ENCODE data around the gene C2orf72.
"Not testable (repeated sequence)": the region's sequence is repeated elsewhere in the genome, so short reads cannot be mapped to it uniquely, and the experiment has no call there.

The C2orf72 gene

GRCh38 chr2:231015926-231016325 is 21.4 kb upstream of the C2orf72 start:
- no peak for DNase-seq

DNA sequence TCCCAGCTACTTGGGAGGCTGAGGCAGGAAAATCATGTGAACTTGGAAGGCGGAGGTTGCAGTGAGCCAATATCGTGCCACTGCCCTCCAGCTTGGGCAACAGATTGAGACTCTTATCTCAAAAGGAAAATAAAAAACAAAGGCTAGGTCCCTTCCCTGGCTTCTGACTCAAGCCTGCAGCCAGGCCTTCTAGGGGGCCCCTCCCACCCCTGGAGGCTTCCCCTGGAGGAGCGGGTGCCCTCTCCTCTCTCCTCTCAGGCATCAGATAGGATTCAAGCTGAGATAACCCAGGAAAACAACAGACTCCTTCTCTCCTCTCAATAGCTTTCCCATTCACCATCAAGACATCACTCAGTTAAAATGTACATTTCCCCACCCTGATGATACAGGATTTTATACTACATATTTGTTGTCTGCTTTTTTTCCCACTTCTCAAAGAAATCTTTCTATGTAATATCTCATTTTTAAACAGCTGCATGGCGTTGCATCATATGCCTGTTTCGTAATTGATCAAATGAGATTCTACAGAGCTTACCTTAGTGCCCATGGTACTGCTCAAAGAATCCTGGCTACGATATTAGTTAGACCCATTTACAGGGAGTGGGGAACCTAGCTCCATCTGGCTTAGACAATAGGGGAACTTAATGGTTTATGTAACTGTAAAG is 20.6 kb upstream of the C2orf72 start:
- no peak for DNase-seq

DNA sequence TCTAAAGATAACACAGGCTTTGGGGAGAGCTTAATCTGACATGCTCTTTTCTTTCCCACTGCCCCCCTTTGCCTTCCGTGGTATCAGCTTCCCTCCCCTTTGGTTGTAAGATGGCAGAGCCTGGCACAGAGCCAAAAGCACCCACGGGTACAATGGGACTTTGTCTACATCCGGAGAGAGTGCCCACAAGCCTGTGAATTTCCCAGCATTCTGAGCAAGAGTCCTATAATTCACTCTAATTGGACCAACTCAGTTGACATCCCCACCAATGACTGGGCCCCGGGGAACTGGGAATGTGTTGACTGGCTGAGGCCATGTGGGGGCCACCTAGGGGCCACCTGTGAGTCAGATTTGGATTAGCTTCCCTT is 20.1 kb upstream of the C2orf72 start:
- no peak for DNase-seq

DNA sequence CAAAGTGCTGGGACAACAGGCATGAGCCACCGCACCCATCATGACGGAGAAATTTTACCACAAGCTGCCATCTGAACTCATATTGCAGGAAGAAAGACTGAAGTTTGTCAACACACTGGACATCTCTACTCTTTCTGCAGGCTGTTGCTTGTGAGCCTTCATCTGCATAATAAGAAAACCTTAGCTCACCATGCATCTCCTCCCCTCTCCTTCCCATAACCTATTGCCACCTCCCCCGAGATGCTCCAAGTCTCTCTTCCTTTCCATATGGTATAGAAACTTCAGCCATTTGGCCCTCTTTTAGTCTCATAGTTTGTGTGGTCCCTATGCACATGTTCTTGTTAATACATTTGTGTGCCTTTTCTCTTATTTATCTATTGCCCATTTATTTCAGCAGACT is 19.1 kb upstream of the C2orf72 start:
- DNase-seq: no peak

DNA sequence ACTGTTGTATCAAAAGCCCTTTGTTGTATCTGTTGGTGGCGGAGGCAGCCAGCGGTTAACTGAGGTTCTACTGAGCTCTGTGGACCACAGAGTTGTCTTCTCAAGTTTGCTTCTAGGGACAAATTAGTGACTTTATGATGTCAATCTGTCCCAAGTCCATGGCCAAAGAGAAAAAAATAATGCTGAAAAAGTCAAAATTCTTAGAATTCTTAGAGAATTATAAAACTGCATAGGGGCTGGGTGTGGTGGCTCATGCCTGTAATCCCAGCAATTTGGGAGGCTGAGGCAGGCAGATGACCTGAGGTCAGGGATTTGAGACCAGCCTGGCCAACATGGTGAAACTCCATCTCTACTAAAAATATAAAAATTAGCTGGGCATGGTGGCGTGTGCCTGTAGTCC is 12.3 kb upstream of the C2orf72 start:
- DNase-seq: not testable (repeated sequence)

DNA sequence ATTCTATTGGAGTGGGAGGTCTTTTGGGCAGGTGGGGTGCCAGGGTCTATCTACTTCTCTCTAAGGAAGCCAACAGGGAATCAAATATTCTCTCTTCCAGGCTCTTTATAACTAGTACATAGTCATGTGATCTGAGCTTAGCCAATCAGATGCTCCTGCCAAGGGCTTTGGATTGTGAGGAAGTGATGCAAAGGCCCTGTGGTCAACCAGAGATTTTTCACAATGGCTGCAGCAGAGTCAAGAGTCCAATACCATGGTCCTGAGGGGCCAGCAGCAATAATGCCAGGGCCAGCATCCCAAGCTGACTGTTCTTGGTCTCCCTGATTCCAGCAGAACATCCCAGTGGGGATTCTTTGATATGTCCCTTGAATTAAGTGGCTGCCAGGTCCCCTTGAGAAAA is 8.4 kb upstream of the C2orf72 start:
- DNase-seq: no peak

DNA sequence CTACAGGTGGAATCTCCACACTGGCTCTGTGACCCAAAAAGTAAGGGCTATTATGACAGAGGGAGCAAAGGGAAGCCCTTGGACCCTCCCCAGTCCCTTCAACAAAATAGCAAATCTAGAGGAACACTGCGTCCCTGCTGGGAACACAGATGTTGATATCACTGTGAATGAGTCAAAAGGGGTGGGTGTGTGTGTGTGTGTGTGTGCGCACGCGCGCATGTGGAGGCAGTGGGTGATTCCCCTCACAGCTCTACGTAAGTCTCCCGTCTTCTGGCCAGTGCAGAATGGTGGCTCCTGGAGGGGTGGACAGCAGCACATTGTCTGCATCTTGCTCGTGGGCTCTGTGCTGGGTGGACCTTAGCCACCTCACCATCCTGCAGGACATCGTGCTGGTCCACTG is 7.8 kb upstream of the C2orf72 start:
- no peak for DNase-seq

- no peak for DNase-seq
Observed at GRCh38 chr2:231030725-231031124, 6.6 kb upstream of the C2orf72 start.

GRCh38 chr2:231032575-231033140 is 4.7 kb upstream of the C2orf72 start:
- peak; percentile 17 for DNase-seq

- DNase-seq: no peak
Observed at GRCh38 chr2:231033147-231034132, 3.9 kb upstream of the C2orf72 start.

GRCh38 chr2:231034291-231034882 is 2.9 kb upstream of the C2orf72 start:
- DNase-seq: no peak

GRCh38 chr2:231036131-231036530 is 1.2 kb upstream of the C2orf72 start:
- no peak for DNase-seq

- no peak for DNase-seq
Observed at GRCh38 chr2:231036578-231037106, 681 bp upstream of the C2orf72 start.

DNA sequence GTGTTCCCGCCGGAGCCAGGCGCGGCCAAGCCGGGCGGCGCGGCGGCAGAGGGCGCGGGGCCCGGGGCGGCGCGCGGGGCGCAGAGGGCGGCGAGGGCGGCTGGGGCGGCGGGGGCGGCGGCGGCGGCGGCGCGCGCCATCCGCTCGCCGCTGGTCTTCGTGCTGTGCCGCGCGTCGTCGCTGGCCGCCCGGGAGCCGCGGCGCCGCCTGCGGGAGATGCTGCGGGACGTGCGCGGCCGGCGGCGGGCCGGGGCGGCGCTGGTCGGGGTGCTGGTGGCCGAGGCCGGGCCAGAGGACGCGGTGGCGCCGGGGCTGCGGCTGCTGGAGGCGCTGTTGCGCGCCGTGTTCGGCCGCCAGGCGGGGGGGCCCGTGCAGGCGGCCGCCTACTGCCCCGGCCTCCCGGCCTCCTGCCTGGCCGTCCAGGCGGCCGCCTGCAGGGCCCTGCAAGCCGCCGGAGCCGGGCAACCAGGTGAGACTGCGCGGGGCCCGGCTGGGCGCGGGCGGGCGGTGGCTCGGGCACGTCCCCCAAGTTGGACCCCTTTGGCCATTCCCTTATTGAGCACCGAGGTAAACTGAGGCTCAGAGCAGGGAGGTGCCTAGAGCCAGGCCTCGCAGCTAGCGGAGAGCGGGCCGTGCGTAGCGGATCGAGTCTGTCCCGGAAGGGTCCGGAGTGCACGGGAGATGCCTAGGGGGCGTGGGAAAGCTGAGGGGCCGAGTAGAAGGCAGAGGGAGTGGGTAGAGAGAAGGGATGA is 584 bp downstream of the C2orf72 start:
- DNase-seq: peak; percentile 43

DNA sequence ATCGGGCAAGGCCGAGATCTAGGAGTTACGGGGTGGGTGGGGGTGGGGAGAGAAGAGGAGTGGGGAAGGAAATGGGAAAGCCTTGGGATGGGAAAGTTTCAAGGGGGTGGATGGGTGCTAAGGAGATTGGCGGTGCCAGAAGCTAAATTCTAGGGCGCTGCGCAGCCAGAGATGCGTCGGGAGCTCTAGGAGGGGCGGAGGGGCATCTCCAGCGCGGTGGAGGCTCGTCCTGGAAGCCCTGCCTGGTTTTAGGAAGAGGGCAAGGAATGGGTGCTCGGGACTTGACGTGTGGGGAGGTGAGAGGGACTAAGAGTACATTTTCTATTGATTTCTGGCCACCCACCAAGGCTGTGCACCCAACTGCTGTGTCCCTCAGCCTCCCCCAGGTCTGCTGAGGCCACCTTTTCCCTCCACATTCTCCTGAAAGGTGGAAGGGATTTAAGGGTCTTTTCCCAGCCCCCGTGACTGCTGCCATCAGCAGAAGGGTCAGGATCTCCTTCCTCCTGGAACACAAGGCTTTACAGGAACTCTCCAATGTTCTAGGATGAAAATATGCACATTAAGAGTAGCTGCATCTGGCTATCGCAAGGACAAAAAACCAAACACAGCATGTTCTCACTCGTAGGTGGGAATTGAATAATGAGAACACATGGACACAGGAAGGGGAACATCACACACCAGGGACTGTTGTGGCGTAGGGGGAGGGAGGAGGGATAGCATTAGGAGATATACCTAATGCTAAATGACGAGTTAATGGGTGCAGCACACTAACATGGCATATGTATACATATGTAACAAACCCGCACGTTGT is 1.4 kb downstream of the C2orf72 start:
- no peak for DNase-seq

DNA sequence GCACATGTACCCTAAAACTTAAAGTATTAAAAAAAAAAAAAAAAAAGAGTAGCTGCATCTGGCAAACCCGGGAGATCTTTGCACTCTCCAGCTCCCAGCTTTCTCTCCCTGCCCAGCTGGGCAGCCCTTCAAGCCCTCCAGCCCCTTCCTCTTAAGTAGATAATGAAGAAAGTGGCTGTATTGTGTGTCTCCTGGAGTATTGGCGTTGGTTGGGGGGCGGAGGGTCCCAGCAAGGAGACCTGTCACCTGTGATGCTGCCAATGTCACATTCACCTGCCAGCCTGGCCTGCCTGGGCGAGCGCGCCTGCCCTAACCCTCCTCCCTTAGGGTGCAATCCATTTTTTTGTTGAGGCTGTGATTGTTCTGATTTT is 2.0 kb downstream of the C2orf72 start:
- DNase-seq: no peak

DNA sequence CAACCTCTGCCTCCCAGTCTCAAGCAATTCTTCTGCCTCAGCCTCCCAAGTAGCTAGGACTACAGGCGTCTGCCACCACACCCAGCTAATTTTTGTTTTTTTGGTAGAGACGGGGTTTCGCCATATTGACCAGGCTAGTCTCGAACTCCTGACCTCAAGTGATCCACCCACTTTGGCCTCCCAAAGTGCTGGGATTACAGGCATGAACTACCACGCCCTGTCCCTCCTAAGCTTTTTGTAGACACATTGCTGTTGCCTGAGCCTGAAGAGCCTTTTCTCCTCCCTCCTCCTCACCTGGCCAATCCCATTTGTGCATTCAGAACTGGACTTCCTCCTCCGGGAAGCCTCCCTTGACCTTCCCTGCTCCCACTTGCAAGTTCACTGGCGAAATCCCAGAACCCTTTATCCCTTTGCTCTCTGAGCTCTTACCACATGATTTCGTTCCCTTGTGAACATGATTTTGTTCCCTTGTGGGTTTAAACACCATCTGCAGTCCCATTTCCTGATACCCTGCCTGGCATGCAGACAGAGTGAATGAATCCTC is 2.6 kb downstream of the C2orf72 start:
- DNase-seq: no peak

- no peak for DNase-seq
Observed at GRCh38 chr2:231041061-231041689, 3.9 kb downstream of the C2orf72 start.

DNA sequence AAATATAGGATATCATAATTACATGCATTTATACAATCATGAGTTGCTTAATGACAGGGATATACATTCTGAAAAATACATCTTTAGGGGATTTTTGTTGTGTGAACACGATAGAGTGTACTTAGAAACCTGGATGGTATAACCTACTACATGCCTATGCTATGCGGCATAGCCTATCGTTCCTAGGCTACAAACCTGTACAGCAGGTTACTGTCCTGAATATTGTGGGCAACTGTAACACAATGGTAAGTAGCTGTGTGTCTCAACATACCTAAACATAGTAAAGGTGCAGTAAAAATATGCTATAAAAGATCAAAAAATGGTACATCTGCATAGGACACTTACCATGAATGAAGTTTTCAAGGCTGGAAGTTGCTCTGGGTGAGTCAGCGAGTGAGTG is 6.5 kb downstream of the C2orf72 start:
- no peak for DNase-seq

GRCh38 chr2:231046916-231047273 is 9.6 kb downstream of the C2orf72 start:
- DNase-seq: no peak

Data from NCI-H146 (cell line).